PC-3 (cell line): Measurements from ENCODE around the gene TNRC18. TPM values are rescaled to one million over a fixed set of nuclear protein-coding genes. Genes with fewer than 3 reads are reported as not detected.

Source experiments
- ATAC-seq: fragments of 200-7000 bp; cut with Tn5 transposase; 2 replicates; pipeline ENCODE4 v1.9.1; 2020; ENCODE audit warnings: mild to moderate bottlenecking, moderate library complexity
- BruUV-seq: library from RNA; stranded (reverse); fragments of 400-500 nt; replicated peaks from 2 replicates; lab custom pipeline; 2021; lab: Mats Ljungman, UMichigan
- CTCF ChIA-PET: fragments of 300-600 bp; sonication (Branson Sonifier 250); formaldehyde crosslinking; loops from one replicate; lab custom pipeline; 2022; ENCODE audit warnings: antibody characterized with exemption; lab: Charles Lee
- POLR2A ChIA-PET: fragments of 300-600 bp; sonication (Branson Sonifier 250); formaldehyde crosslinking; loops from one replicate; lab custom pipeline; 2022; ENCODE audit warnings: antibody characterized with exemption; ENCODE audit not compliant: unreplicated experiment; lab: Charles Lee
- DNase-seq: peaks from one replicate; pipeline ENCODE4 v3.0.0-alpha.2; 2015
- H2AFZ ChIP-seq: fragments of 300-600 bp; sonication (generic); 2 replicates; pipeline ENCODE4 v1.6.0; 2016; ENCODE audit warnings: antibody characterized with exemption, low read length
- H3F3A ChIP-seq: fragments of 300-600 bp; sonication (generic); one replicate; pipeline ENCODE4 v1.6.0; 2017; ENCODE audit warnings: antibody characterized with exemption, low read length, control low read depth, mild to moderate bottlenecking; ENCODE audit not compliant: unreplicated experiment
- H3K27ac ChIP-seq: fragments of 300-600 bp; sonication (generic); 2 replicates; pipeline ENCODE4 v1.5.1; 2016; ENCODE audit warnings: mild to moderate bottlenecking, low read length
- H3K27me3 ChIP-seq: fragments of 300-600 bp; sonication (generic); 2 replicates; pipeline ENCODE4 v1.6.1; 2016; ENCODE audit warnings: low read length, mixed read lengths
- H3K36me3 ChIP-seq: fragments of 300-600 bp; sonication (generic); 2 replicates; pipeline ENCODE4 v1.6.1; 2016; ENCODE audit warnings: low read depth, mixed run types, low read length, mixed read lengths
- H3K4me1 ChIP-seq: fragments of 300-600 bp; sonication (generic); 2 replicates; pipeline ENCODE4 v1.5.1; 2016; ENCODE audit warnings: low read length; ENCODE audit not compliant: insufficient read depth
- H3K4me2 ChIP-seq: fragments of 300-600 bp; sonication (generic); 2 replicates; pipeline ENCODE4 v1.6.0; 2016; ENCODE audit warnings: low read length
- H3K4me3 ChIP-seq: fragments of 300-600 bp; sonication (generic); 2 replicates; pipeline ENCODE4 v1.5.1; 2016; ENCODE audit warnings: mild to moderate bottlenecking, low read length, mixed read lengths
- H3K79me2 ChIP-seq: fragments of 300-600 bp; sonication (generic); 2 replicates; pipeline ENCODE4 v1.6.1; 2017; ENCODE audit warnings: low read length, mixed read lengths
- H3K9ac ChIP-seq: fragments of 300-600 bp; sonication (generic); 2 replicates; pipeline ENCODE4 v1.6.0; 2016; ENCODE audit warnings: mild to moderate bottlenecking, low read length
- H3K9me2 ChIP-seq: fragments of 300-600 bp; sonication (generic); replicated peaks from 2 replicates; pipeline ENCODE4 v1.6.1; 2016; ENCODE audit warnings: mixed run types, low read length, mixed read lengths
- H3K9me3 ChIP-seq: fragments of 300-600 bp; sonication (generic); 2 replicates; pipeline ENCODE4 v1.6.1; 2016; ENCODE audit warnings: low read length, mixed read lengths
- H4K20me1 ChIP-seq: fragments of 300-600 bp; sonication (generic); 2 replicates; pipeline ENCODE4 v1.6.1; 2016; ENCODE audit warnings: low read length, mixed read lengths
- CTCF ChIP-seq: fragments of 300-600 bp; sonication (generic); conservative IDR thresholded peaks from 2 replicates; pipeline ENCODE4 v1.5.1; 2017; ENCODE audit warnings: antibody characterized with exemption, low read depth, mild to moderate bottlenecking, low read length
- EZH2 ChIP-seq: fragments of 300-600 bp; sonication (generic); IDR thresholded peaks from one replicate; pipeline ENCODE4 v1.6.1; 2017; ENCODE audit warnings: antibody characterized with exemption, mild to moderate bottlenecking, low read length; ENCODE audit not compliant: unreplicated experiment
- EZH2phosphoT487 ChIP-seq: fragments of 300-600 bp; sonication (generic); IDR thresholded peaks from 2 replicates; pipeline ENCODE4 v1.6.1; 2018; ENCODE audit warnings: mild to moderate bottlenecking, antibody characterized with exemption, low read length, borderline replicate concordance
- intact Hi-C: fragments of 100-400 bp; cut with micrococcal nuclease; formaldehyde crosslinking; loops from 2 replicates; pipeline ENCODE4 v1.9.0; 2023
- total RNA-seq: library from RNA; depleted of rRNA; stranded (reverse); fragments of >200 nt; gene quantifications from 2 replicates; pipeline ENCODE4 v1.2.3, GENCODE V29; 2014

TNRC18 gene
- total RNA-seq, 1 experiment from 2014 or later: 26.8 TPM

DNA sequence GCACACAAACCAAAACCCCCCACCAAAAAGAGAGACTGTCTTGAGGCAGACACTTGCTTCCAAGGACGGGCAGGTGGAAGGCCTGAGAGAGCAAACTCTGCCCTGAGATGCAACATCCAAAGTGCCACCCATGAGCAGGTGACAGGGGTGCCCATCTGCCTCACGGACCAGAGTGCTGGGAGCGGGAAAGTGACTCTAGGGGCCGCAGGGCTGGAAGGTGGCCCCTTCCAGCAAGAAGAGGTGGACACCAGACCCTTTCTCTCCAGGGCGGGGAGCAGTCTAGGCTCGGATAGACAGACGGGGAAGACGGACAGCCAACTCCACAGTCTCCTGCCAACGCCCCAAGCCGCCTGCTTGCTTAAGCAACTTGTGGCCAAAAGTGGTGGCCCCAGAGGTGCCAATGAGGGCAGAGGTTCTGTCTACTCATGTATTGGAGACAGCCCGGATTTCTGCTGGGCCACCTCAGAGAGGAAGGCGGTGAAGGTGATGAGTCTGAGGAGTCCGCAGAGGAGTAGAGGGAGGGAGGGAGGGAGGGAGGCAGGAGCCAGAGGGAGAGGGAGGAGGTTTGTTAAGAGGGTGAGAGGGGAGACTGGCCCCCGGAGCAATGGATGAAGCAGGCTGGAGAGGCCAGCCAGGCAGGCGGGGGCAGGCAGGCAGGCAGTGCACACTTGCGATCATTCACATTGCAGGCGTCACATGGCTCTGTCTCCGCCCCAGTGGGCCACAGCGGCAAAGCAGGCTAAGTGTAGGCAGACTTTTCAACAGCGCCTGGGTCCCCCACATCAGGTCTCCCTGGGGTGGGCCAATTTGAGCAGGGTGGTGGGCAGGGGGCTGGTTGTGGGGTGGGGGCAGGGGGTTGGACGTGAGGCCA, 75.3 kb downstream of the TNRC18 start:
- no peaks in the 10 kb centered on the region for H3K9me2 ChIP-seq
- H2AFZ ChIP-seq: no peak overlapping the region
- intact Hi-C loops: no loop called here
- H3K9me3 ChIP-seq: no peaks in the 10 kb centered on the region
- ChIA-PET CTCF (no interaction called here), POLR2A (no interaction called here)
- H3K4me2 ChIP-seq: no peak overlapping the region
- no TSS peak for BruUV-seq
- ATAC-seq (no peak), DNase-seq (no peak)
- peaks cover 7% of the 10 kb centered on the region; the same call in 1 of the 2 replicates for H3K79me2 ChIP-seq
- H3K36me3 ChIP-seq: 0 out of 2 replicates have a peak, but pooled peaks cover 7% of the 10 kb centered on the region
- H3K27ac ChIP-seq: no peak overlapping the region
- no peaks in the 10 kb centered on the region for H3K4me1 ChIP-seq
- H3F3A ChIP-seq: no peaks in the 10 kb centered on the region
- H3K4me3 ChIP-seq: no peak overlapping the region
- TF ChIP-seq EZH2phosphoT487: no peak
- TF ChIP-seq CTCF: no peak
- no peak for TF ChIP-seq EZH2
- no peaks in the 10 kb centered on the region for H3K27me3 ChIP-seq
- no peak overlapping the region for H3K9ac ChIP-seq
- 0 out of 2 replicates have a peak, but pooled peaks cover 6% of the 10 kb centered on the region for H4K20me1 ChIP-seq

DNA sequence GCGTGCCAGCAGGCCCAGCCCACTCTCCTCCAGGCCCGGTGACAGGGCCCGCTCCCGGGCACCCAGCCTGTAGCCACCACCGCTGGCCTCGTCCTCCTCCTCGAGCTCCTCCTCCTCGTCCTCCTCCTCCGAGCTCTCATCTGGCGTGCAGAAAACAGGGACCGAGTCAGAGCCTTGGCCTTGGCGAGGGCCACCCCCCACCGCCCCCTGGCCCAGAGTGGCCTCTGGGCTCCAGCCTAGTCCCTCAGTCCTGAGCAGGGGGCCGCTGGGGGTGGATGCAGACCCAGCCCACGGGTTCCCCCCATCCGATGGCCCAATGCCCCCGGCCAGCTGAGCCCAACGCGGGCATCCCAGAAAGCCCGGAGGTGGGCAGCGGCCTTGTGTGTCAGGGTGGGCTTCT, 78.0 kb downstream of the TNRC18 start:
- Histone ChIP-seq H3K9me3 (no peaks in the 10 kb centered on the region), H4K20me1 (no peaks in the 10 kb centered on the region), H3K36me3 (0 out of 2 replicates have a peak, but pooled peaks cover 7% of the 10 kb centered on the region), H3K4me1 (no peaks in the 10 kb centered on the region), H3K79me2 (no peaks in the 10 kb centered on the region), H3K4me2 (no peak overlapping the region), H3K4me3 (no peak overlapping the region), H3K27ac (no peak overlapping the region), H3F3A (no peaks in the 10 kb centered on the region), H3K9ac (no peak overlapping the region), H3K9me2 (no peaks in the 10 kb centered on the region), H3K27me3 (no peaks in the 10 kb centered on the region), H2AFZ (no peak overlapping the region)
- BruUV-seq: no TSS peak
- DNase-seq: no peak
- intact Hi-C loops: no loop called here
- ChIA-PET CTCF (no interaction called here), POLR2A (no interaction called here)
- ATAC-seq: no peak
- no peak for TF ChIP-seq EZH2
- no peak for TF ChIP-seq EZH2phosphoT487
- no peak for TF ChIP-seq CTCF

GRCh38 chr7:5345171-5345570, 78.5 kb downstream of the TNRC18 start:
- Histone ChIP-seq H3K9ac (no peak overlapping the region), H3K4me1 (no peaks in the 10 kb centered on the region), H3F3A (no peaks in the 10 kb centered on the region), H4K20me1 (no peaks in the 10 kb centered on the region), H3K27me3 (no peaks in the 10 kb centered on the region), H2AFZ (no peak overlapping the region), H3K4me3 (no peak overlapping the region), H3K27ac (no peak overlapping the region), H3K9me2 (no peaks in the 10 kb centered on the region), H3K9me3 (no peaks in the 10 kb centered on the region), H3K4me2 (no peak overlapping the region), H3K79me2 (no peaks in the 10 kb centered on the region), H3K36me3 (0 out of 2 replicates have a peak, but pooled peaks cover 7% of the 10 kb centered on the region)
- TF ChIP-seq EZH2phosphoT487: no peak
- TF ChIP-seq CTCF: no peak
- TF ChIP-seq EZH2: no peak
- ChIA-PET CTCF (no interaction called here), POLR2A (no interaction called here)
- ATAC-seq (no peak), DNase-seq (no peak)
- no TSS peak for BruUV-seq
- intact Hi-C loops: no loop called here
